ENCODE measurements around the gene ZFP36L1. TPM values are rescaled to one million over a fixed set of nuclear protein-coding genes. Genes with fewer than 3 reads are reported as not detected.

The ZFP36L1 gene
- total and polyA plus RNA-seq, 10 of the 15 experiments (the other 5 are each of a cell fraction or from before 2014, with no cell fraction given), result 22.0 to 184 (median 66.1) TPM

DNA sequence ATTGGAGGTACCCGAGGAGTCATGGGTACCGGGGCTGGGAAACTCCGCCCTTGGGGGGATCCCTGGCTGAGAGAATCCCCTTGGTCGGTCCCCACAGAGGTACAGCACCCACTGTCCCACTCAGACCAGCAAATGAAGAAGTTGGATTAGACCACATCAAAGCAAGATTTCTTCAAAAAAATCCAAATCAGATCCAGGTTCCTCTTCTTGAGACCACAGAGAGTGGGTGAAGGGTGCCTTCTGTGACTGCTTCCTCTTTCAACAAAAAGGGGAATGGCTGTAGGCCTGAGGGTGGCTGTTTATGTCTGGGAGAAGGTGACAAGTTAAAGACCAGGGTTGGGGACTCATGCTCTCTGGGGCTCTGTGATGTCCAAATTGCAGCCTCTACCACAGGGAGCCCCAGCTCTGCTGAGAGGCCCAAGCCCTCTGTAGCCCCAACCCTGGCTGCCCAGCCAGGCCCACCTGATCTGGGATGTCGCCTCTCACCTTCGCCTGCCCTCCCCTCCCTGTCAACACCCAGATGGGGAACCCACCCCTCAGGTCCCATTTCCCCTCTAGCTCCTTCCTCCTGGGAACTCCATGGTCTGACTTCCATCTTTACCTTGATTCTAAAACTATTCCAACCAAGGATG is 50.9 kb downstream of the ZFP36L1 start (continued):
- TF ChIP-seq, protein P1, sequence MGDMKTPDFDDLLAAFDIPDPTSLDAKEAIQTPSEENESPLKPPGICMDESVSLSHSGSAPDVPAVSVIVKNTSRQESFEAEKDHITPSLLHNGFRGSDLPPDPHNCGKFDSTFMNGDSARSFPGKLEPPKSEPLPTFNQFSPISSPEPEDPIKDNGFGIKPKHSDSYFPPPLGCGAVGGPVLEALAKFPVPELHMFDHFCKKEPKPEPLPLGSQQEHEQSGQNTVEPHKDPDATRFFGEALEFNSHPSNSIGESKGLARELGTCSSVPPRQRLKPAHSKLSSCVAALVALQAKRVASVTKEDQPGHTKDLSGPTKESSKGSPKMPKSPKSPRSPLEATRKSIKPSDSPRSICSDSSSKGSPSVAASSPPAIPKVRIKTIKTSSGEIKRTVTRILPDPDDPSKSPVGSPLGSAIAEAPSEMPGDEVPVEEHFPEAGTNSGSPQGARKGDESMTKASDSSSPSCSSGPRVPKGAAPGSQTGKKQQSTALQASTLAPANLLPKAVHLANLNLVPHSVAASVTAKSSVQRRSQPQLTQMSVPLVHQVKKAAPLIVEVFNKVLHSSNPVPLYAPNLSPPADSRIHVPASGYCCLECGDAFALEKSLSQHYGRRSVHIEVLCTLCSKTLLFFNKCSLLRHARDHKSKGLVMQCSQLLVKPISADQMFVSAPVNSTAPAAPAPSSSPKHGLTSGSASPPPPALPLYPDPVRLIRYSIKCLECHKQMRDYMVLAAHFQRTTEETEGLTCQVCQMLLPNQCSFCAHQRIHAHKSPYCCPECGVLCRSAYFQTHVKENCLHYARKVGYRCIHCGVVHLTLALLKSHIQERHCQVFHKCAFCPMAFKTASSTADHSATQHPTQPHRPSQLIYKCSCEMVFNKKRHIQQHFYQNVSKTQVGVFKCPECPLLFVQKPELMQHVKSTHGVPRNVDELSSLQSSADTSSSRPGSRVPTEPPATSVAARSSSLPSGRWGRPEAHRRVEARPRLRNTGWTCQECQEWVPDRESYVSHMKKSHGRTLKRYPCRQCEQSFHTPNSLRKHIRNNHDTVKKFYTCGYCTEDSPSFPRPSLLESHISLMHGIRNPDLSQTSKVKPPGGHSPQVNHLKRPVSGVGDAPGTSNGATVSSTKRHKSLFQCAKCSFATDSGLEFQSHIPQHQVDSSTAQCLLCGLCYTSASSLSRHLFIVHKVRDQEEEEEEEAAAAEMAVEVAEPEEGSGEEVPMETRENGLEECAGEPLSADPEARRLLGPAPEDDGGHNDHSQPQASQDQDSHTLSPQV (IDR thresholded peaks at IDR 0.05), result no peak
- TF ChIP-seq ATF7 (IDR thresholded peaks at IDR 0.05; ENCODE audit: low read depth) (peak; percentile 76), BCL11A (IDR thresholded peaks at IDR 0.05; ENCODE audit: low read depth, low read length) (peak; percentile 98), CHD4 (IDR thresholded peaks at IDR 0.05) (no peak), NBN (IDR thresholded peaks at IDR 0.05) (peak; percentile 95), IRF4 (IDR thresholded peaks at IDR 0.05; ENCODE audit: low read depth, low read length) (peak; percentile 93), RBBP5 (conservative IDR thresholded peaks at IDR 0.05) (no peak), MTA2 (IDR thresholded peaks at IDR 0.05; ENCODE audit: low read depth) (peak; percentile 96), EED (IDR thresholded peaks at IDR 0.05; ENCODE audit: low read depth) (peak; percentile 99), SIX5 (IDR thresholded peaks at IDR 0.05; ENCODE audit: low read depth, low read length, severe bottlenecking) (no peak), SUPT20H (IDR thresholded peaks at IDR 0.05; ENCODE audit: borderline replicate concordance, control insufficient read depth, low read depth, low read length) (no peak), RCOR1 (conservative IDR thresholded peaks at IDR 0.05; ENCODE audit: low read depth, low read length) (peak; percentile 94), HCFC1 (IDR thresholded peaks at IDR 0.05; ENCODE audit: low read length) (no peak), RUNX3 (IDR thresholded peaks at IDR 0.05; ENCODE audit: low read length) (peak; percentile 100), RB1 (IDR thresholded peaks at IDR 0.05; ENCODE audit: borderline replicate concordance) (no peak), NFXL1 (IDR thresholded peaks at IDR 0.05; ENCODE audit: borderline replicate concordance) (no peak)
- TF ChIP-seq, protein P2, sequence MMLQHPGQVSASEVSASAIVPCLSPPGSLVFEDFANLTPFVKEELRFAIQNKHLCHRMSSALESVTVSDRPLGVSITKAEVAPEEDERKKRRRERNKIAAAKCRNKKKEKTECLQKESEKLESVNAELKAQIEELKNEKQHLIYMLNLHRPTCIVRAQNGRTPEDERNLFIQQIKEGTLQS (IDR thresholded peaks at IDR 0.05; ENCODE audit: borderline replicate concordance, extremely low read depth, low read depth, low read length), result no peak
- TF ChIP-seq, protein P3, sequence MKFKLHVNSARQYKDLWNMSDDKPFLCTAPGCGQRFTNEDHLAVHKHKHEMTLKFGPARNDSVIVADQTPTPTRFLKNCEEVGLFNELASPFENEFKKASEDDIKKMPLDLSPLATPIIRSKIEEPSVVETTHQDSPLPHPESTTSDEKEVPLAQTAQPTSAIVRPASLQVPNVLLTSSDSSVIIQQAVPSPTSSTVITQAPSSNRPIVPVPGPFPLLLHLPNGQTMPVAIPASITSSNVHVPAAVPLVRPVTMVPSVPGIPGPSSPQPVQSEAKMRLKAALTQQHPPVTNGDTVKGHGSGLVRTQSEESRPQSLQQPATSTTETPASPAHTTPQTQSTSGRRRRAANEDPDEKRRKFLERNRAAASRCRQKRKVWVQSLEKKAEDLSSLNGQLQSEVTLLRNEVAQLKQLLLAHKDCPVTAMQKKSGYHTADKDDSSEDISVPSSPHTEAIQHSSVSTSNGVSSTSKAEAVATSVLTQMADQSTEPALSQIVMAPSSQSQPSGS (IDR thresholded peaks at IDR 0.05; ENCODE audit: low read length), result peak; percentile 93
- TF ChIP-seq, protein P4, sequence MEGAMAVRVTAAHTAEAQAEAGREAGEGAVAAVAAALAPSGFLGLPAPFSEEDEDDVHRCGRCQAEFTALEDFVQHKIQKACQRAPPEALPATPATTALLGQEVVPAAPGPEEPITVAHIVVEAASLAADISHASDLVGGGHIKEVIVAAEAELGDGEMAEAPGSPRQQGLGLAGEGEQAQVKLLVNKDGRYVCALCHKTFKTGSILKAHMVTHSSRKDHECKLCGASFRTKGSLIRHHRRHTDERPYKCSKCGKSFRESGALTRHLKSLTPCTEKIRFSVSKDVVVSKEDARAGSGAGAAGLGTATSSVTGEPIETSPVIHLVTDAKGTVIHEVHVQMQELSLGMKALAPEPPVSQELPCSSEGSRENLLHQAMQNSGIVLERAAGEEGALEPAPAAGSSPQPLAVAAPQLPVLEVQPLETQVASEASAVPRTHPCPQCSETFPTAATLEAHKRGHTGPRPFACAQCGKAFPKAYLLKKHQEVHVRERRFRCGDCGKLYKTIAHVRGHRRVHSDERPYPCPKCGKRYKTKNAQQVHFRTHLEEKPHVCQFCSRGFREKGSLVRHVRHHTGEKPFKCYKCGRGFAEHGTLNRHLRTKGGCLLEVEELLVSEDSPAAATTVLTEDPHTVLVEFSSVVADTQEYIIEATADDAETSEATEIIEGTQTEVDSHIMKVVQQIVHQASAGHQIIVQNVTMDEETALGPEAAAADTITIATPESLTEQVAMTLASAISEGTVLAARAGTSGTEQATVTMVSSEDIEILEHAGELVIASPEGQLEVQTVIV (IDR thresholded peaks at IDR 0.05; ENCODE audit: borderline replicate concordance, partially characterized antibody), result no peak
- TF ChIP-seq, protein P5, sequence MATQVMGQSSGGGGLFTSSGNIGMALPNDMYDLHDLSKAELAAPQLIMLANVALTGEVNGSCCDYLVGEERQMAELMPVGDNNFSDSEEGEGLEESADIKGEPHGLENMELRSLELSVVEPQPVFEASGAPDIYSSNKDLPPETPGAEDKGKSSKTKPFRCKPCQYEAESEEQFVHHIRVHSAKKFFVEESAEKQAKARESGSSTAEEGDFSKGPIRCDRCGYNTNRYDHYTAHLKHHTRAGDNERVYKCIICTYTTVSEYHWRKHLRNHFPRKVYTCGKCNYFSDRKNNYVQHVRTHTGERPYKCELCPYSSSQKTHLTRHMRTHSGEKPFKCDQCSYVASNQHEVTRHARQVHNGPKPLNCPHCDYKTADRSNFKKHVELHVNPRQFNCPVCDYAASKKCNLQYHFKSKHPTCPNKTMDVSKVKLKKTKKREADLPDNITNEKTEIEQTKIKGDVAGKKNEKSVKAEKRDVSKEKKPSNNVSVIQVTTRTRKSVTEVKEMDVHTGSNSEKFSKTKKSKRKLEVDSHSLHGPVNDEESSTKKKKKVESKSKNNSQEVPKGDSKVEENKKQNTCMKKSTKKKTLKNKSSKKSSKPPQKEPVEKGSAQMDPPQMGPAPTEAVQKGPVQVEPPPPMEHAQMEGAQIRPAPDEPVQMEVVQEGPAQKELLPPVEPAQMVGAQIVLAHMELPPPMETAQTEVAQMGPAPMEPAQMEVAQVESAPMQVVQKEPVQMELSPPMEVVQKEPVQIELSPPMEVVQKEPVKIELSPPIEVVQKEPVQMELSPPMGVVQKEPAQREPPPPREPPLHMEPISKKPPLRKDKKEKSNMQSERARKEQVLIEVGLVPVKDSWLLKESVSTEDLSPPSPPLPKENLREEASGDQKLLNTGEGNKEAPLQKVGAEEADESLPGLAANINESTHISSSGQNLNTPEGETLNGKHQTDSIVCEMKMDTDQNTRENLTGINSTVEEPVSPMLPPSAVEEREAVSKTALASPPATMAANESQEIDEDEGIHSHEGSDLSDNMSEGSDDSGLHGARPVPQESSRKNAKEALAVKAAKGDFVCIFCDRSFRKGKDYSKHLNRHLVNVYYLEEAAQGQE (IDR thresholded peaks at IDR 0.05; ENCODE audit: low read depth, low read length), result 0 out of 2 replicates have a peak, but pooled peaks have one; percentile 19

Measured in GM12878 (cell line).